Mucosa of gallbladder (tissue), 1 donor: Measurements from ENCODE around the gene IGSF5. TPM values are rescaled to one million over a fixed set of nuclear protein-coding genes. Genes with fewer than 3 reads are reported as not detected.
"Not testable (repeated sequence)": the region's sequence is repeated elsewhere in the genome, so short reads cannot be mapped to it uniquely, and the experiment has no call there.

Source experiments
- DNase-seq: peaks from one replicate; pipeline ENCODE4 v3.0.0-alpha.2; 2020; ENCODE audit warnings: low spot score
- total RNA-seq: library from RNA; stranded (reverse); gene quantifications from one replicate; pipeline ENCODE4 v1.2.1, GENCODE V29; 2021
- donor health status: DM: no; HTN: no; CAD: no.

Gene IGSF5
- 0.29 TPM for total RNA-seq

DNA sequence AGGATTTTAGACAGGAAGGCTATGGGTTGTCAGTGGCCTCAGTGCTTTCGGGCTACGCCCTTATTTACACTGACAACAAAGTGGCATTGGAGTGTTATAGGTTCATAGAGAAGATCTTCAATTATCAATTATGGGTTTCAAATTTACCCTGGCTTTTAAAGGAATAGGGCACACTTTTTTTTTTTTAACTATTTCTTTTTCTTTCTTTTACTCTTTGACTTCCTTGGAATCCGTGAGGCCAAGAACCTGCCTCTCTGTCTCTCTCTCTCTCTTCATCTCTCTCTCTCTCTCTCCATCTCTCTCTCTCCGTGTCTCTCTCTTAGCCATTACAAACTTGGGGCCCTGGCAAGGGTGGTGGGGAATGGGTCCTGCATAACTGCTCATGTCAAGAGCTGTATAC is at the start of gene IGSF5:
TSS of gene IGSF5 (plus strand) at position 301 of the 400 bp plus-strand sequence. CDS start 327 bp downstream, outside the sequence.
- not testable (repeated sequence) for DNase-seq

DNA sequence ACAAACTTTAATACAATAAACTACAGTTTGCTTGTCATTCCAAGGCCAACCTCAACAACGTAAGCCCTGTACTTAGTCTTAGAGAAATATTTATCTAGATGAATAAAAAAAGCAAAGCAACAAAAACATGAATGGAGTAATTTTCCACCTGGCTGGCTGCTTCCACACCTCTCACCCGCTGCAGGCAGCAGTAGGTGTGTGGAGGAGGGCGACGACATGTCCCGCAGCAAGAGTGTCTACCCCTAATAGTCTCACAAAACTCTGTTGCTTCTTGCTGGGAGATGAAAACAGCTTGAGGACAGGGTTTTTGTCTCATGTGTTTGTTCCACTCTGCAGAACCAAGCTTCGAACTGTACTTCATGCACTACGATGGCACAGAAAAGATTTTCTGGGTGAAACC is 48.8 kb upstream of the IGSF5 start:
- DNase-seq: no peak

- peak; percentile 69 for DNase-seq
Measured at GRCh38 chr21:39696618-39697017, 48.4 kb upstream of the IGSF5 start.

DNA sequence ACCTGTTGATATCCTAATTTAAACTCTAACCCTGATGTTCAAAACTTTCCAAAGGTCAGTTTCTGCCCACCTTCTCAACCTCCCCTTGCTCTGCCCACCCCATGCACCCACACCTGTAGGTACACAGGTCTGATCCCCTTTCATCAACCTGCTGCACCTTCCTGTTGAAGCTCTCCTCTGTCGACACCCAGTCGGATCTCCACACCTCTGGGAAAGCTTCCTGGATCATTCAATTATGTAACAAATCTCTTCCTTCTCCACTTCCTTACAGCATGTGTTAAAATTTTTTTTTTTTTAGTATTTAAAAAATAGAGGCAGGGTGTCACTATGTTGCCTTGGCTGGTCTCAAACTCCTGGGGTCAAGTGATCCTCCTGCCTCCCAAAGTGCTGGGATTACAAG is 44.7 kb upstream of the IGSF5 start:
- no peak for DNase-seq

GRCh38 chr21:39703578-39703977 is 41.4 kb upstream of the IGSF5 start:
- no peak for DNase-seq

DNA sequence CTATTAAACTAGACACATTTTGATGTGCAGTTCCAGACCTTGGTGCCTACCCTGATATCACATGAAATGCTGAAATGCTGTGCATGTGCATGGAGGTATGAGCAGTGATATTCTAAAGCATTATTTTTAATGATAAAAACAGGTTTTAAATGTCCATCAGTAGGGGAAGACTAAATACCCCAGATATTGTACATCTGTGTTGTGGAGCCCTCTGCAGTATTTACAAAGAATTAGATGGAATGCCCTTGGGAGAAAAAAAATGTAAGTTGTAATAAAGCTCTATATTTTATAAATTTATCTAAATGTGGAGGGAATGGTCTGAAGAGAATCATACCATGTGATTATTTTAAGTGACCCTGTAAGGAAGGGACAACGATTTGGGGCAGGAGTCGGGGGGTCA is 39.1 kb upstream of the IGSF5 start:
- DNase-seq: no peak

DNA sequence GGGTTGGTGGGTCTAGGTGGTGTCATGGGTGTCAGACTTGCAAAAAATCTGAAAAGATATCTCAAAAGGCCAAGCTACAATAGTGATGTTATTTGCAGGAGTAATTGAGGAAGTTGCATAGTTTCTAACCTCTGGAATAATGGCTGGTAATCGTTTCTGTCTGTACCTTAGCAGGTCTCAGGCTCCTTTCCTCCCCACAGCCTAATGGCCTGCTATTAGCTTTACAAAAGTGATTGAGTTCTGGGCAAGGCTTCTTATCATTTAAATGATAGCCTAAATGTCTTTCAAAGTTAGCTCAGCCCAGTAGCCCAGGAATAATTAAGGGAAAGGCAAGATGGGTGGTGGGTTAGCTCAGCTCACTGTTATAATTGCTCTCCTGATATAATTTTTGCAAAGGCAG is 37.7 kb upstream of the IGSF5 start:
- no peak for DNase-seq

- DNase-seq: no peak
Measured at GRCh38 chr21:39710866-39711265, 34.1 kb upstream of the IGSF5 start.

- no peak for DNase-seq
Measured at GRCh38 chr21:39712273-39712672, 32.7 kb upstream of the IGSF5 start.

- DNase-seq: no peak
Measured at GRCh38 chr21:39712976-39713375, 32.0 kb upstream of the IGSF5 start.

- DNase-seq: no peak
Measured at GRCh38 chr21:39713905-39714304, 31.1 kb upstream of the IGSF5 start.

- no peak for DNase-seq
Measured at GRCh38 chr21:39714331-39714730, 30.7 kb upstream of the IGSF5 start.

- peak; percentile 53 for DNase-seq
Measured at GRCh38 chr21:39715804-39716397, 29.1 kb upstream of the IGSF5 start.

DNA sequence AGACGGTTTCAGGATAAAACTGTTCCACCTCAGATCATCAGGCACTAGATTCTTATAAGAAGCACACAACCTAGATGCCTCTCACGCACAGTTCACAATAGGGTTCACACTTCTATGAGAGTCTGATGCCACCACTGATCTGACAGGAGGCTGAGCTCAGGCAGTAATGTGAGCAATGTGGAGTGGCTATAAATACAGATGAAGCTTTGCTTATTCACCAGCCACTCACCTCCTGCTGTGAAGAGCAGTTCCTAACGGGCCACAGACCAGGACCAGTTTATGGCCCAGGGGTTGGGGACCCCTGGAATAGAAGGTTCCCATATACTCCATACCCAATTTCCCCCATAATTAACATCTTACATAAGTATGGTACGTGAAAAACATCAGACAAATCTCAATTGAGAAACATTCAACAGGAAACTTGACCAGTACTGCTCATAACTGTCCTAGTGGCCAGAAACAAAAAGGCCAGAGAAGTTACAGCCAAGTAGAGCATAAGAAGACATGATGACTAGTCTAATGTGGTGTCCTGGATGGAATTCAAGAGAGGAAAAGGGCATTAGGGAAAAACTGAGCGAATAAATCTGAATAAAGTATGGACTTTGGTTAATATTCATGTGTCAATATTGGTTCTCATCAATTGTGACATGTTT is 24.7 kb upstream of the IGSF5 start:
- no peak for DNase-seq

GRCh38 chr21:39721885-39722284 is 23.1 kb upstream of the IGSF5 start:
- no peak for DNase-seq

DNA sequence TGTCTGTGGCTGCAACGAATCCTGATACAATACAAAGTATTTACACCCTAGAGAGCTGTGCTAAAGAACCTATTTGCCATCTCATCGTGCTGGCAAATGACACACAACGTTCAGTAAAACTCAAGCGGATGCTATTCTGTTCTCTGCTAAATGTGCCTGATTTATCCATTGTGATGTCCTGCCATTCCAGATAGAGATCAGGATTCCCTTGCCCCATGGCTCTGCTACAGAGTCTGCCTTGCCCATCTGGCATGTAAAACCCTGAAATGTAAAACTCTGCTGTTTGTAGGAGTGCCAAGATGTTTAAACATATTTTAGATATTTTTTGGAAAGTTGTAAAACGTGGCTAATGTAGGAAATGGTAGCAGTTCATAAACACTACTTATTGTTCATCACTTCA is 20.0 kb upstream of the IGSF5 start:
- DNase-seq: no peak

DNA sequence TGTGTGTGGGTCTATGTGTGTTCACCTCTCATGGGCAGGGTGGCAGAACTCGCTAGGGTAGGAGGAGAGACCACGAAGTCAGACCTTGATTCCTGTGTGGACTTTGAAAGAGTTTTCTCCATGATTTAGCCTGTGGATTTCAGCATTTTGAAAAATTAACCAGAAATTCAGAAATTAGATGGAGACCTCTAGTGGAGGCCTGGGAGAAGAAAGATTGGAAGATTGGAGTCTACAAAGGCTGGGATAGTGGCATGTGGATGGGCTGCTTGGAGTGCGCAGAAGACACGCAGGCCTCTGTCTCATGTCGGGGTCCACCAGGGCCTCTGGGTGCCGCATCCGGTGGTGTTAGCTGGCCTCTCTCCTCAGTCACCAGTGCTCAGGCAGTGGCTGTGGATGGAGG is 18.9 kb upstream of the IGSF5 start:
- no peak for DNase-seq

DNA sequence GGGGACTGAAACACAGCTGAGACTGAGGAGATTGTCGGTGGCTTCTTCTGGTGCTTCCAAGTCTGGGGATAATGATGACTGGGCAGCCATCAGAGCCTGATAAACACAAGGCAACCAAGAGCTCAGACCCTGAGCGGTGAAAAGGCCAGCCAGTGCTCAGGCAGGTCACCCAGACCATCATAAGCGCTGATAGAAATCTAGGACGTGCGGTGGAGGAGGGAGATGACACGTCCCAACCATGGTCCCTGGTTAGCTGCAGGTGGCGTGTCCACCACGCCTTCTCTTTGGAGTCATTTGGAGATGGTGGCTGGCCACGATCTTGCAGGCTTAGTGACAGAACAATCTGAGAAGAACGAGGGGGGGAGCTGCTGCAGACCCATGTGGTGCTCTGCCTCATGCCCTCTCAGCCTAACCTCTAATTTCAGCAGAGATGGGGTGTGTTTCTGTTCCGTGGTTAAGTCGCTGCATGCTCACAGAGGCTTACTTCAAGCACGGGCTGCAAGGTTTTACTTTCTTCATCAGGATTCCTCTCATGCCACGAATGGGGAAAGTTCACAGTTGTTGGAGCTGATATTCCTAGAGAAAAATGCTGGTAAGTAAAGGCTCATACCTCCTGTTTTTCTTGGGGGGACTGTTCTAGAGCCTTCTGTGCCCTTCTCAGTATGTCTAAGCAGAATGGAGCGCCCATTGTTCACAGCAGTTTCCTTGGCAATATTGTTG is 17.4 kb upstream of the IGSF5 start:
- DNase-seq: no peak

DNA sequence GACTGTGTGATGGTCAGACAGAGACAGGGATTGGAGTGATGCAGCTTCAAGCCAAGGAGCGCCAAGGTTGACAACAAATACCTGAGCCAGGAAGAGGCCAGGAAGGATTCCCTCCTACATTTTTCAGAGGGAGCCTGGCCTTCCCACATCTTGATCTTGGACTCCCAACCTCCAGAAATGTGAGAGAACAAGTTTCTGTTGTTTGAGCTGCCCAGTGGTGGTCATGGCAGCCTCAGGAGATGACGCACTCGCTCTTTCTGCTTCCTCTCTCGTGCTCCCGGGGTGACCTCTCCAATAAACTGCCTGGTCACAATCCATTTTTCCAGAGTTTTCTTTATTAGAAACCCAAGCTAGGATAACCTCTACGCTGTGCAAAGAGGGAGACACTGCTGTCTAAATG is 16.6 kb upstream of the IGSF5 start:
- DNase-seq: no peak

DNA sequence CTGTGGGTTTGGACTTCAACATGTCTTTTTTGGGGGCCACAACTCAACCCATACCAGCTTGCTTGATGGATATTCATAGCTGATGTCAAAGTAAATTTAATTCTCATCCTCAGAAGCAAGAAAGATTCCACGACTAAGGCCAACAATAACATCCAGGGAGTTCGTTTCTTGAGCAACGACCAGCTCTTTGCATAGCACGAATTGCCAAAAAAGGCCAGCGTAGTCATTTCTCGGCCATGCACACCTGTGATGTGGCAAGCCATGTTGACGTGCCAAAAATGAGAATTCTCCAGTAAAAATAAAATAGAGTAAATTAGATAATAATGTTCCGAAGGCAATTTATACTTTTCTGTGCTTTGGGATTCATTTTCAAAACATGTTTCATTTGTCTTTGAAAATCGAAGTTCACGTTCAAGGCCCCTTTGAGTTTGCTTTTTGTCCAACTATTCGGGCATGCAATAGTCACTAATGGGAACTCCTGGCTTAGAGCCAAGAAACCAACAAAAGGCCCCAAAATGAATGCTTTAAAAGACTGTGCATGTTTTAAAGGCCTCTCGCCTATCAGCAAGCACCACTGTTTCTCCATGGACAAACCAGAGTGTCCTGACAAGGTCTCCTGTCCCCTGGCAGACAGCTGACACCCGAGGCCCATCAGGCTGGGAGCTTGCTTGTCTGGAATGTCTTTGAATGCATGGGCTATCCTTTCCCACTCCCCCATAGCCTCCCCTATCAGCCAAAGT is 14.4 kb upstream of the IGSF5 start:
- DNase-seq: no peak

DNA sequence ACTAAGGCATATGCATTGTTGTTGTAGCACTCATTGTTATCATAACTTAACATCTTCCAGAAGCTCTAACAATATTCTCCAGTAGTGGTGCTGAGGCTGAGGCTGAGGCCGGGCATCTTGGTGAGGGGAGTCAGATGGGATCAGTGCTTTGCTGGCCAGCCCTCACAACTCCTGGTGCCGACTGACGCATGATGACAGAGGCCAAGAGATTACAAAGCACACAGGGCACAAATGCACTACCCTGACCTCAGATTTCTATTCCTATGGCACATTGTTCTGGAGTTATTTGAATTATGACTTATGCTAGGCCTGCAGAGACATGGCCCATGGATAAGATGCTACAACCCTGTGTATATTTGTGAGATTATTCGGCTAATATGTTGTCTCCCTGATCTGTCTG is 8.3 kb upstream of the IGSF5 start:
- no peak for DNase-seq

GRCh38 chr21:39737376-39738000 is 7.5 kb upstream of the IGSF5 start:
- DNase-seq: no peak
